HCT116 (cell line): ENCODE data around the gene CYBB. TPM values are rescaled to one million over a fixed set of nuclear protein-coding genes. Genes with fewer than 3 reads are reported as not detected.

Source experiments
- ATAC-seq: fragments of 200-7000 bp; cut with Tn5 transposase; 2 replicates; pipeline ENCODE4 v1.9.1; 2020; ENCODE audit warnings: mild to moderate bottlenecking, moderate library complexity
- BruUV-seq: library from RNA; stranded (reverse); fragments of 400-500 nt; replicated peaks from 2 replicates; lab custom pipeline; 2021; lab: Mats Ljungman, UMichigan
- CTCF ChIA-PET: fragments of 300-600 bp; sonication (Branson Sonifier 250); formaldehyde crosslinking; loops from one replicate; lab custom pipeline; 2021; ENCODE audit warnings: antibody characterized with exemption; lab: Charles Lee
- POLR2A ChIA-PET: fragments of 300-600, 350-600 bp; sonication (Branson Sonifier 250); formaldehyde crosslinking; loops from one replicate; lab custom pipeline; 2021; ENCODE audit warnings: antibody characterized with exemption; lab: Charles Lee
- RAD21 ChIA-PET, 2 experiments: fragments of 300-600 bp; sonication (Branson Sonifier 250); formaldehyde crosslinking; loops; one replicate each; lab custom pipeline; 2023; ENCODE audit warnings: low total read pairs in 2 of 2; ENCODE audit not compliant: uncharacterized antibody in 2 of 2, unreplicated experiment in 2 of 2, low non-redundant PET in 1 of 2; lab: Charles Lee
- DNase-seq: peaks from one replicate; pipeline ENCODE4 v3.0.0-alpha.2; 2010; ENCODE audit warnings: low read depth, low spot score
- H2AFZ ChIP-seq: fragments of 200-600 bp; shearing (Covaris generic), sonication (generic); 2 replicates; pipeline ENCODE4 v1.6.1; 2017; ENCODE audit warnings: low read depth, mixed run types, mixed read lengths, antibody characterized with exemption, low read length; ENCODE audit not compliant: poor library complexity, severe bottlenecking
- H3K27ac ChIP-seq: 2 replicates; pipeline ENCODE4 v1.5.1; 2012; ENCODE audit warnings: low read depth, low read length
- H3K27me3 ChIP-seq: fragments of 200-600 bp; sonication (generic); 2 replicates; pipeline ENCODE4 v1.6.1; 2016; ENCODE audit warnings: mixed run types, low read length, mixed read lengths; ENCODE audit not compliant: insufficient read depth
- H3K36me3 ChIP-seq, 2 experiments: fragments of 200-500 bp in 1 of 2; fragments of 200-600 bp in 1 of 2; sonication (Bioruptor generic) in 1 of 2; sonication (generic) in 1 of 2; 2 replicates each; pipeline versions ENCODE4 v1.5.1 to v1.6.1; 2014 to 2016; ENCODE audit warnings: low read length in 2 of 2, inconsistent platforms in 1 of 2, mixed read lengths in 1 of 2, mixed run types in 1 of 2; ENCODE audit not compliant: insufficient read depth in 2 of 2, control insufficient read depth in 1 of 2
- H3K4me1 ChIP-seq, 2 experiments: fragments of 200-600 bp in 1 of 2; sonication (generic) in 1 of 2; 2 replicates each; pipeline versions ENCODE4 v1.5.1 to v1.6.1; 2012 to 2017; ENCODE audit warnings: low read length in 2 of 2, inconsistent platforms in 1 of 2, mild to moderate bottlenecking in 1 of 2, mixed read lengths in 1 of 2, mixed run types in 1 of 2, moderate library complexity in 1 of 2; ENCODE audit not compliant: insufficient read depth in 2 of 2, control insufficient read depth in 1 of 2
- H3K4me2 ChIP-seq: fragments of 200-600 bp; sonication (generic); 2 replicates; pipeline ENCODE4 v1.6.1; 2017; ENCODE audit warnings: mixed run types, low read length, mixed read lengths
- H3K4me3 ChIP-seq, 2 experiments: fragments of 200-600 bp in 1 of 2; sonication (generic) in 1 of 2; replicated peaks in 1 of 2; 2 replicates each; pipeline ENCODE4 v1.5.1; 2011 to 2016; ENCODE audit warnings: low read length in 2 of 2, control low read depth in 1 of 2, low read depth in 1 of 2, mild to moderate bottlenecking in 1 of 2, mixed read lengths in 1 of 2, mixed run types in 1 of 2
- H3K79me2 ChIP-seq: fragments of 200-600 bp; sonication (generic); 2 replicates; pipeline ENCODE4 v1.6.1; 2017; ENCODE audit warnings: mild to moderate bottlenecking, mixed run types, low read length, moderate library complexity, mixed read lengths; ENCODE audit not compliant: insufficient read depth
- H3K9ac ChIP-seq: fragments of 200-600 bp; sonication (generic); 2 replicates; pipeline ENCODE4 v1.6.1; 2016; ENCODE audit warnings: low read length, mixed read lengths
- H3K9me2 ChIP-seq: fragments of 200-600 bp; sonication (generic), shearing (Covaris generic); 2 replicates; pipeline ENCODE4 v1.6.1; 2017; ENCODE audit warnings: mixed run types, mild to moderate bottlenecking, moderate library complexity; ENCODE audit not compliant: insufficient read depth
- H3K9me3 ChIP-seq, 2 experiments: fragments of 200-500 bp in 1 of 2; fragments of 200-600 bp in 1 of 2; sonication (Bioruptor generic) in 1 of 2; sonication (generic) in 1 of 2; 2 replicates each; pipeline ENCODE4 v1.6.1; 2014 to 2017; ENCODE audit warnings: low read length in 2 of 2, mixed read lengths in 2 of 2, inconsistent platforms in 1 of 2, low read depth in 1 of 2, mild to moderate bottlenecking in 1 of 2, mixed run types in 1 of 2, moderate library complexity in 1 of 2; ENCODE audit not compliant: control insufficient read depth in 1 of 2, insufficient read depth in 1 of 2
- H4K20me1 ChIP-seq: fragments of 200-600 bp; sonication (generic), shearing (Covaris generic); 2 replicates; pipeline ENCODE4 v1.6.1; 2017; ENCODE audit warnings: mixed run types, mild to moderate bottlenecking, moderate library complexity; ENCODE audit not compliant: insufficient read depth
- ATF3 ChIP-seq: IDR thresholded peaks from 2 replicates; pipeline ENCODE4 v1.6.1; 2012
- CBX3 ChIP-seq: IDR thresholded peaks from 2 replicates; pipeline ENCODE4 v1.6.1; 2012; ENCODE audit warnings: low read depth
- CEBPB ChIP-seq: IDR thresholded peaks from 2 replicates; pipeline ENCODE4 v1.6.1; 2012; ENCODE audit warnings: low read depth
- CTCF ChIP-seq, 3 experiments: fragments of 200-600 bp in 1 of 3; sonication (generic) in 1 of 3; IDR thresholded peaks in 2 of 3; conservative IDR thresholded peaks in 1 of 3; 2 replicates each; pipeline ENCODE4 v1.5.1; 2012 to 2017; ENCODE audit warnings: low read depth in 2 of 3, low read length in 2 of 3, antibody characterized with exemption in 1 of 3, borderline replicate concordance in 1 of 3, control low read depth in 1 of 3, mild to moderate bottlenecking in 1 of 3, mixed read lengths in 1 of 3, mixed run types in 1 of 3, moderate library complexity in 1 of 3; ENCODE audit not compliant: insufficient read depth in 1 of 3
- EGR1 ChIP-seq: IDR thresholded peaks from 2 replicates; pipeline ENCODE4 v1.6.1; 2012; ENCODE audit warnings: low read depth
- EZH2 ChIP-seq: fragments of 200-600 bp; sonication (generic); IDR thresholded peaks from 2 replicates; pipeline ENCODE4 v1.6.1; 2017; ENCODE audit warnings: antibody characterized with exemption, mixed run types
- JUND ChIP-seq: IDR thresholded peaks from 2 replicates; pipeline ENCODE4 v1.6.1; 2012
- POLR2A ChIP-seq: IDR thresholded peaks from 2 replicates; pipeline ENCODE4 v1.7.0; 2011; ENCODE audit warnings: borderline replicate concordance; ENCODE audit not compliant: insufficient read depth, insufficient read length; ENCODE audit errors: extremely low read depth
- POLR2AphosphoS5 ChIP-seq: IDR thresholded peaks from 2 replicates; pipeline ENCODE4 v1.6.1; 2011; ENCODE audit warnings: mild to moderate bottlenecking, low read depth, low read length, moderate library complexity
- RAD21 ChIP-seq: IDR thresholded peaks from 2 replicates; pipeline ENCODE4 v1.6.1; 2012; ENCODE audit warnings: low read depth, mild to moderate bottlenecking
- SP1 ChIP-seq: IDR thresholded peaks from 2 replicates; pipeline ENCODE4 v1.6.1; 2012; ENCODE audit warnings: low read depth
- YY1 ChIP-seq: IDR thresholded peaks from 2 replicates; pipeline ENCODE4 v1.6.1; 2011; ENCODE audit warnings: low read length, low read depth, moderate library complexity, mild to moderate bottlenecking; ENCODE audit not compliant: insufficient replicate concordance; ENCODE audit errors: extremely low read depth
- ZBTB33 ChIP-seq: IDR thresholded peaks from 2 replicates; pipeline ENCODE4 v1.6.1; 2011; ENCODE audit warnings: mild to moderate bottlenecking, low read length, moderate library complexity; ENCODE audit not compliant: insufficient replicate concordance; ENCODE audit errors: extremely low read depth
- ZNF274 ChIP-seq: fragments of 200-500 bp; sonication (Bioruptor generic); IDR thresholded peaks from 2 replicates; pipeline ENCODE4 v1.6.1; 2014; ENCODE audit warnings: mild to moderate bottlenecking, low read depth, low read length, inconsistent platforms
- intact Hi-C: fragments of 100-400 bp; cut with micrococcal nuclease; formaldehyde crosslinking; loops from 2 replicates; pipeline ENCODE4 v1.10.0; 2022
- total RNA-seq: library from RNA; stranded (reverse); gene quantifications from one replicate; pipeline ENCODE4 v1.2.1, GENCODE V29; 2021; ENCODE audit not compliant: unreplicated experiment

CYBB gene
- total RNA-seq, 1 experiment from 2014 or later, result 0.59 TPM

DNA sequence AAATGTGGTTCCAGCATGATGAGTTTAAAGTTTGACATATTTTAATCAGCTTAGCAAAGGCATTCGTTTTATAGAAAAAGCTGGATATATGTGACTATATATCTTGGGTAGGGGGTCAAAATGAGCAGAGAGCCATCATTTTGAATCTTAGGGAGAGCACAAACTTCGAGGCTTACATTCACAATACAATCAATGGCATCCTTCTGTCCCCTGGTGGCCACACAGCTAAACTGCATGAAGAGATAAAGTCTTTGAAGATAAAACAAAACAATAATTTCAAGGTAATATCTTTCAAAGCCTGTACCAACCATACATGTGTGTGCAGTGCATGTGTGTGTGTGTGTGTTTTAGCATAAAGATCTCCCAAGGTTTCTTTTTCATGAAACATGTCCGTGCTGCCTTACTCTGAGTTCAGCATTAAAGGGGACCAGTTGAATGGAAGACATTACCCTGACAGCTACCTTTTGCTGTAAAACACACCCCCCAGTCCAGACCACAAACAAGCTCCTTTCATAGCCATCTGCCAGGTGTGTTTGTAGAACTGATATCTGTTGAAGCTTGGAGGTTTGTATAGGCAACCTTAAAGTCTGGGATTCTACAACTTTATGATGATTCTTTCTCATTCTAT is 45.5 kb downstream of the CYBB start:
- H3K4me3 ChIP-seq, result no peak overlapping the region
- H2AFZ ChIP-seq, result no peak overlapping the region
- H3K4me1 ChIP-seq, result no peaks in the 10 kb centered on the region
- no TSS peak for BruUV-seq
- DNase-seq (peak; percentile 8), ATAC-seq (peak; percentile 52; the same call in 1 of the 2 replicates)
- H3K79me2 ChIP-seq, result no peaks in the 10 kb centered on the region
- no peak overlapping the region for H3K27ac ChIP-seq
- ChIA-PET RAD21 (no interaction called here), POLR2A (no interaction called here), CTCF (interaction anchor here (1.1 to 1.6 kb wide), 4 partner anchors 10 to 350 kb away, joined by 5 to 7 read pairs (median 5); partner anchors contain the start of gene LANCL3)
- no peaks in the 10 kb centered on the region for H4K20me1 ChIP-seq
- intact Hi-C loops, result loop anchor here (1.0 to 2.0 kb wide), 3 partner anchors 81 to 523 kb away; no protein-coding TSS in a partner anchor
- no peaks in the 10 kb centered on the region for H3K36me3 ChIP-seq
- no peaks in the 10 kb centered on the region for H3K9me3 ChIP-seq
- H3K27me3 ChIP-seq, result no peaks in the 10 kb centered on the region
- TF ChIP-seq RAD21, result peak; percentile 79
- peak; percentile 70 to 77 (median 73); a peak in 5 of 6 replicates for TF ChIP-seq CTCF (IDR thresholded peaks at IDR 0.05 in 2 of 3, conservative IDR thresholded peaks at IDR 0.05 in 1 of 3; ENCODE audit: borderline replicate concordance in 1 of 3, insufficient read depth in 1 of 3, low read depth in 2 of 3, low read length in 2 of 3)
- no peak for TF ChIP-seq ZNF274
- no peak overlapping the region for H3K9ac ChIP-seq
- H3K4me2 ChIP-seq, result no peak overlapping the region
- H3K9me2 ChIP-seq, result no peaks in the 10 kb centered on the region

DNA sequence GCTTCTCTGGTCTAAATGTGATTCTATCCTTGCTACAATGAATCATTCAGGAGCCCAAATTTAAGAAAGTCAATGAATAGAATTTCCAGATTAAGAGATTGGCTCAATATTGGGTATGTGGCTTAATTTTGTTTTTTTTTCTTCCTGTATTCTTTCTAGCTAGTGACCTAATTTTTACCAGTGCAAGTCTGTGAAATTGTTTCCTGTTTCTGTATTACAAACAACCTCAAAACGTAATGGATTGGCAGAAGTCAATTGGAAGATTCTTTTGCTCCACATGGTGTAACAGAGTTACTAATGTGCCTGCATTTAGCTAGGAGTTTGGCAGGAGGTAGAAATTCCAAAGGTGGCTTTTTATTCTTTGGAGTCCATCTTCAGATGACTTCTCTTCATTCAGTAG is 49.9 kb downstream of the CYBB start:
- no peaks in the 10 kb centered on the region for H3K36me3 ChIP-seq
- ATAC-seq (no peak), DNase-seq (no peak)
- no peak overlapping the region for H3K4me3 ChIP-seq
- H2AFZ ChIP-seq, result no peak overlapping the region
- H3K9me2 ChIP-seq, result no peaks in the 10 kb centered on the region
- H3K9me3 ChIP-seq, result no peaks in the 10 kb centered on the region
- H3K79me2 ChIP-seq, result no peaks in the 10 kb centered on the region
- POLR2A ChIA-PET, result no interaction called here
- no peak overlapping the region for H3K27ac ChIP-seq
- no peaks in the 10 kb centered on the region for H3K27me3 ChIP-seq
- CTCF ChIA-PET, result no interaction called here
- no peak overlapping the region for H3K9ac ChIP-seq
- H4K20me1 ChIP-seq, result no peaks in the 10 kb centered on the region
- intact Hi-C loops, result no loop called here
- H3K4me2 ChIP-seq, result no peak overlapping the region
- RAD21 ChIA-PET, result no interaction called here
- BruUV-seq, result no TSS peak
- H3K4me1 ChIP-seq, result no peaks in the 10 kb centered on the region
- TF ChIP-seq POLR2A (no peak), EZH2 (no peak), SP1 (no peak), POLR2AphosphoS5 (no peak), ZNF274 (no peak), ZBTB33 (no peak), CEBPB (no peak), JUND (no peak), ATF3 (no peak), EGR1 (no peak), YY1 (no peak), CBX3 (no peak)
